Forelimb muscle (tissue), 1 donor: ENCODE data around the gene EEF1AKMT3. TPM values are rescaled to one million over a fixed set of nuclear protein-coding genes. Genes with fewer than 3 reads are reported as not detected.
A peak's percentile ranks its signal among the peaks of the same experiment; 100 is the strongest.

Source experiments
- DNase-seq: peaks from one replicate; pipeline ENCODE4 v3.0.0-alpha.2; 2013; ENCODE audit warnings: low read depth
- polyA plus RNA-seq: library from polyadenylated mRNA; unstranded; fragments of 120-200 nt; gene quantifications from one replicate; pipeline ENCODE4 v1.2.1, GENCODE V29; 2013; ENCODE audit not compliant: insufficient read length

Gene EEF1AKMT3
- polyA plus RNA-seq, 1 donor, result 6.9 TPM

DNA sequence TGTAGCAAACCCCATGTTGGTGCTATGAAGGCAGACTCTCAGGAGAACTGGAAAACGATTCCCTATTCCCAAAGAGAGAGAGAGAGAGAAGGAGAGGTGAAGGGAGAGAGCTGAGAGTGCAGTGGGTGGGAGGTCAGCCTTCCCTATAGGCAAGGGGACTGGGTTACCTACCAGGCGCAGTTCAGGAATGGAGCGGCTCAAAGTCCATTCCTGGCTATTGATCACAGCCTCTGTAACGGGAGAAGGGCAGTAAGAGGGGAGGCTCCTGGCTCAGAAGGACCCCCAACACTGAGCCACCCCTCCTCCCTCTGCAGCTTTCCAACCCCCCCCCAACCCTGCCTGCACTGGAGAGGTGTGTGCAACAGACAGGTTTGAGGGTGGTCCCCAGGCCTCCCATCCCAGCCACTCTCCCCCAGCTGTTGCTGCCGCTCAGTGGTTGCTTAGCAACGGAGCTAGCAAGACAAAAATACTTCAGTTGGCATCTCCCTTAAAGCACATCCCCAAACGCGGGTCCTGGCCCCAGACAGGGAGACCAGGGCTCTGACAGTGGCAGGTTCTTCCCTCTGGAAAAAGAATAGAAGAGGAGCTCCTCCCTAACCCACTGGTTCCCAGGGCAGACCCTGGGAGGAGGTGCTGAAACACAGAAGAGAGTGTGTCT, 37.1 kb upstream of the EEF1AKMT3 start:
- no peak for DNase-seq

- DNase-seq, result no peak
Observed at GRCh38 chr12:57735952-57736740, 36.3 kb upstream of the EEF1AKMT3 start.

GRCh38 chr12:57736741-57737466, 35.5 kb upstream of the EEF1AKMT3 start:
- DNase-seq, result no peak

GRCh38 chr12:57737467-57738460, 34.6 kb upstream of the EEF1AKMT3 start:
- DNase-seq, result no peak

- no peak for DNase-seq
Observed at GRCh38 chr12:57738661-57739237, 33.7 kb upstream of the EEF1AKMT3 start, which contains the start of gene AGAP2. Gene AGAP2 (minus strand): TSS chr12:57738742. CDS start chr12:57738246, 496 bp downstream.

DNA sequence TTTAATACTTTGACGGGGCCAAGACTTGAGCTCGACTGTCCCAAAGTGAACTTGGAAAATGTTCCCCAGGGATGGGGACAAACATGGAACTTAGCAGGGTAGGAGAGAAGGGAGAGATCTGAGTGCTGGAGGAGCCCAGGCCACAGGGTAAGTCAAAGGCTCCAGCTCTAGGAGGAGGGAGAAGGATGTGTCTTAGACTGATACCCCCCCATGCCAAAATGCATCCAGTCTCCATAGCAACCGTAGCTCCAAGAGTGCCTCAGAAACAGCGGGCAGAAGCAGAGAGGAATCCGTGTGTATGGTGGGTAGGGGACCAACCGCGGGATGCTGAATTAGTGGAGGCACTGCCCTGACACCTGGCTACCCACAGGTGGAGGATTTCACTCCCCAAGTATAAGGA, 33.0 kb upstream of the EEF1AKMT3 start:
- DNase-seq, result no peak

- no peak for DNase-seq
Observed at GRCh38 chr12:57739914-57740538, 32.4 kb upstream of the EEF1AKMT3 start.

DNA sequence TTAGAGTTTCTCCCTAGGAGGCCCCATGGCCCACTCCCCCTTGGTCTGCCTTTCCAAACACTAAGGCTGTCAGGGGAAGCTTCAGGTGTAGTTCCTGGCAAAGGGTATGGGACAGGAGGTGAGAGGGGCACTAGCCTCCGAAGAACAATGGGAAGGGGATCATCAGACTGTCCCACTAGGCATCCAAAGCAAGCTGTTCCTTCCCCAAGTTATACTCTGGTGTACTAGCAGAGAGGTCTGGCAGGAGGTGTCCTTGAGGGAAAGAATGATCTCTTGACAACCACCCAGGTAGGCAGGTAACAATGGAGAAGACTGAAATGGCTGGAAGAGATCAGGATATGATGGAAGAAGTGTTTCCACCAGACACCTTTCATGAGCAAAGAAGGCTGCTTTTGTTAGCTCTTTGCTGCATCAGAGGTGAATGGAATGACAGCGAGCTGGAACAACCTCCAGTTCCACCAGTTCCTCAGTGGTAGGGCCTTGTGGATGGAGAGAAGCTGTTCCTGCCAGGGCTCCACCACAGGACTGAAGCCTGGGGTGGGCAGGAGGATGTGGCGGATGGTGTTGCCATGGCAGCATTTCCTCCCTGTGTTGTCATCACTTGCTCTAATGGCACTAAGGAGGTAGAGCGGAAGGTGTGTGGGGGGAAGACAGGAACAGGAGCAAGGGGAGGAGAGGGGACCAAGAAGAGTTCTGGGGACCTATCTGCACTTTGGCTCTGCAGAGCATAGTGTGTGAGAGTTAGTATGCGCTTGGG, 31.6 kb upstream of the EEF1AKMT3 start:
- DNase-seq, result no peak

- DNase-seq, result no peak
Observed at GRCh38 chr12:57741413-57741789, 31.0 kb upstream of the EEF1AKMT3 start.

DNA sequence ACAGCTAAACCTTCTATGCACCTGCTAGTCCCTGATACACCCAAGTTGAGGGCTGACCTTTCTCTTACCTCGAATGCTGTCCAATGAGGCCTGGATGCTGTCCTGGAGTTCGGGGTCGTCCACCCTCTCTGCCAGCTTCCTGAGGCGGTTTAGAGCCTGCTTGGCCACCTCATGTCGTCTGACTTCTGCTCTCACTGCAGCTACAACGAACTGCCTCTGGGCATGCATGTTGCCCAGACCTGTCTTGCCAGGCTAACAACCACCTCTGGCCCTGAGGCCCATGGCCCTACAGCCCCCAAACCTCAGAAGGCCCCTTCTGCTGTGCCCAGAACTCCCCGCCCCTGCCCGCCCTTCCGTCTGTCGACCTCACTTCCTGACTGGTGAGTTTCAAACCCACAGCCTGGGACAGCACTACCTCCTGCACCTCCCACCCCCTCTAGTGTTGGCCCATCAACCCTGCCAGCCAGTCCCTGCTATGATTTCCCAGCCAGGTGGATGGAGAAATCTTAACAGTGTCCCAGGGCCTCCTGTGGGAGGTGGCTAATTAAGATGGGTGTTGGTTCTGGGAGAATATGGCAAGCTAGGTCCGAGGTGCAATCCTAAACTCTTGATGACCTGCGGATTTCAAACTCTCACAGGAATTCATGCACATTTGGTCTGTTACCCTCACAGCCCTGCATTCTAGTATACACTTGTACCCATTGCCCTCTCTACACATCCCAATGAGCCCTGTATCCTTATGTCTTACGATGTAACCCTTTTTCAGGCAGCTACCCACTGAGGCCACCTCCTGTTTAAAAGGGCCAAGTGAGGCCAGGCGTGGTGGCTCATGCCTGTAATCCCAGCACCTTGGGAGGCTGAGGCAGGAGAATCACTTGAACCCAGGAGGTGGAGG, 30.3 kb upstream of the EEF1AKMT3 start:
- no peak for DNase-seq

GRCh38 chr12:57743769-57744168, 28.6 kb upstream of the EEF1AKMT3 start:
- DNase-seq, result no peak

DNA sequence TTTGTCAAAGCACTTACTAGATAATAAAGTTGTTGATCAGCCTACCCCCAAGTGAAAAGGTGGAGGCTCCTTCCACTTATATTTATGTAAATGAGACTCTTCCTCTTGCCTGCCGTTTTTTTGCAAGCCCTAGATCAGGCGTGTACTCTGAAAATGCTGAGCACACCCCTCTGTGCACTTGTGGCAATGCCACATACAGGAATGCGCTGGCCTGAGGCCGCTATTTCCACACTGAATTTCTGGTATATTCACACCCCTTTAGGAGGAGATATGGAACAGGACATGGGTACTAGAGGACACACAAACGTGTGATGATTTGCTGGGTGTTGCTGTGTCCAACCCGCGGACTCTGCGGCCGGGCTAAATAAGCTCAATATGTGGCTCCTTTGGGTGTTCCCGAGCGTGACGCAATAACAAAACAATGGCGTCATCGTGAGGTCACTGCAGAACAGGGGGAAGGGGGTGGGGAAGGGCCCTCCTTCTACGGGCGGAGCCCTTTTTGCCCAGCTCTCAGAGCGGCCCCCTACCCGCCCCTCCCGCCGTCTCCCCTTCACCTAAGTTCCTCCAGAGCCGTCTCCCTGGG, 28.1 kb upstream of the EEF1AKMT3 start:
- DNase-seq, result no peak

GRCh38 chr12:57744777-57745484, 27.5 kb upstream of the EEF1AKMT3 start, which contains the start of gene TSPAN31:
Gene TSPAN31 (plus strand): TSS chr12:57745039. CDS start chr12:57745155, 116 bp downstream.
- DNase-seq, result peak; percentile 99

DNA sequence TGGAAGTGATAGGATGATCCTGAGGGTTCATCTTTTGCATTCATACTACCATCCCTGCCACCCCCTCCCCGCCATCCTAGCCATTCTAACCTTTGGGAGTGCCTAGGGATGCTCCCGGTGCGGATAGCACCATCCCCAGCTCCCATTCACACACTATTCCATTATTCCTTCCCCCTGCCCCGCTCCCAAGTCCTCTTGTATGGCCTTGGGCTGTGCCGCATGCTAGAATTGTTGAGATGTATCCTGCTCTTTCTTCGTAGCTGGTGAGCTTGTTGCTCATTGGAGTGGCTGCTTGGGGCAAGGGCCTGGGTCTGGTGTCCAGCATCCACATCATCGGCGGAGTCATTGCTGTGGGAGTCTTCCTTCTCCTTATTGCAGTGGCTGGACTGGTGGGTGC, 26.9 kb upstream of the EEF1AKMT3 start:
- no peak for DNase-seq

GRCh38 chr12:57746025-57746424, 26.4 kb upstream of the EEF1AKMT3 start:
- DNase-seq, result no peak

DNA sequence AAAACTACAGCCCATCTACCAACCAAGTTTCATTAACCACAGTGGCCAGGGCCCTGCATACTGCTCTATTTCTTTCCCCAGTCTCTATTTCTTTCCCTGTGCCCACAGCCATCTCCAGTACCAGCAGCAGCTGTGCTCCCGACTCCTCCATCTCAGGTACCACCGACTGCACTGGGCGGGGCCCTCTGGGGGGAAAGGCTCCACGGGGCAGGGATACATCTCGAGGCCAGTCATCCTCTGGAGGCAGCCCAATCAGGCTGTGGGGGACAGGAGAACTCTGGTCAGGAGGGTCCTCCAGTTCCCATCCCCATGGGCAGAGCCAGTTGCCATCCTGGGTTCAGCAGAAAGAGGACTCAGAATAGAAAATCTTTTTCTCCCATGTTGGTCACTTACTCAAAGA, 23.4 kb upstream of the EEF1AKMT3 start:
- no peak for DNase-seq
